ENCODE data around the gene DNAAF5.

- TF ChIP-seq CTCF (IDR thresholded peaks at IDR 0.05) (no peak), POLR2A (IDR thresholded peaks at IDR 0.05) (no peak)
These were observed 55.5 kb downstream of the DNAAF5 start for GRCh38 chr7:781936-782529.
